Breast epithelium (tissue), 3 donors: ENCODE measurements around the gene MST1R.

Experiments used
- POLR2A ChIP-seq: fragments of 450-650 bp; IDR thresholded peaks from one replicate; pipeline ENCODE4 v1.6.1; 2016; ENCODE audit warnings: antibody characterized with exemption, mild to moderate bottlenecking, moderate library complexity
- TF ChIP-seq, protein P1 (sequence below), 3 donors: fragments of 450-650 bp; IDR thresholded peaks; one replicate each; pipeline ENCODE4 v1.5.1; 2016 to 2017; ENCODE audit warnings: antibody characterized with exemption in 3 of 3, mild to moderate bottlenecking in 3 of 3, moderate library complexity in 3 of 3

DNA sequence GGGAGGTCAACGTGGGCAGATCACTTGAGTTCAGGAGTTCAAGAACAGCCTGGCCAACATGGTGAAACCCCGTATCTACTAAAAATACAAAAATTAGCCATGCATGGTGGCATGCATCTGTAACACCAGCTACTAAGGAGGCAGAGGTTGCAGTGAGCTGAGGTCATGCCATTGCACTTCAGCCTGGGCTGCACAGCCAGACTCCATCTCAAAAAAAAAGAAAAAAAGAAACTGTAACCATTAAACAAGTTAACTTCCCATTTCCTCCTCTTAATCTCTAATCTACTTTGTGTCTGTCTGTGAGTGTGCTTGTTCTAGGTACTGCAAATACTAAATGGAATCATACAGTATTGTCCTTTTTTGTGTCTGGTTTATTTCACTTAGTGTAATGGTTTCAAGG is 39.0 kb upstream of the MST1R start:
- TF ChIP-seq POLR2A = no peak
- TF ChIP-seq, protein P1, sequence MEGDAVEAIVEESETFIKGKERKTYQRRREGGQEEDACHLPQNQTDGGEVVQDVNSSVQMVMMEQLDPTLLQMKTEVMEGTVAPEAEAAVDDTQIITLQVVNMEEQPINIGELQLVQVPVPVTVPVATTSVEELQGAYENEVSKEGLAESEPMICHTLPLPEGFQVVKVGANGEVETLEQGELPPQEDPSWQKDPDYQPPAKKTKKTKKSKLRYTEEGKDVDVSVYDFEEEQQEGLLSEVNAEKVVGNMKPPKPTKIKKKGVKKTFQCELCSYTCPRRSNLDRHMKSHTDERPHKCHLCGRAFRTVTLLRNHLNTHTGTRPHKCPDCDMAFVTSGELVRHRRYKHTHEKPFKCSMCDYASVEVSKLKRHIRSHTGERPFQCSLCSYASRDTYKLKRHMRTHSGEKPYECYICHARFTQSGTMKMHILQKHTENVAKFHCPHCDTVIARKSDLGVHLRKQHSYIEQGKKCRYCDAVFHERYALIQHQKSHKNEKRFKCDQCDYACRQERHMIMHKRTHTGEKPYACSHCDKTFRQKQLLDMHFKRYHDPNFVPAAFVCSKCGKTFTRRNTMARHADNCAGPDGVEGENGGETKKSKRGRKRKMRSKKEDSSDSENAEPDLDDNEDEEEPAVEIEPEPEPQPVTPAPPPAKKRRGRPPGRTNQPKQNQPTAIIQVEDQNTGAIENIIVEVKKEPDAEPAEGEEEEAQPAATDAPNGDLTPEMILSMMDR (IDR thresholded peaks at IDR 0.05) = no peak
